Suprapubic skin (tissue), 4 donors: ENCODE measurements around the gene PLIN1.

Experiments
- CTCF ChIP-seq, 2 donors: fragments of 200-600 bp in 1 of 2; fragments of 450-650 bp in 1 of 2; sonication (generic) in 1 of 2; IDR thresholded peaks; one replicate each; pipeline ENCODE4 v1.5.1; 2016 to 2019; ENCODE audit warnings: antibody characterized with exemption in 2 of 2, mild to moderate bottlenecking in 1 of 2, moderate library complexity in 1 of 2
- EP300 ChIP-seq: sonication (generic); formaldehyde crosslinking; IDR thresholded peaks from one replicate; pipeline ENCODE4 v1.6.1; 2017; ENCODE audit warnings: antibody characterized with exemption
- POLR2A ChIP-seq, 2 donors: fragments of 450-650 bp; IDR thresholded peaks; one replicate each; pipeline ENCODE4 v1.6.1; 2017; ENCODE audit warnings: antibody characterized with exemption in 2 of 2, mild to moderate bottlenecking in 2 of 2, moderate library complexity in 2 of 2
- POLR2AphosphoS5 ChIP-seq, 3 donors: sonication (generic); formaldehyde crosslinking; IDR thresholded peaks; one replicate each; pipeline ENCODE4 v1.6.1; 2017; ENCODE audit warnings: antibody characterized with exemption in 3 of 3

- TF ChIP-seq CTCF (IDR thresholded peaks at IDR 0.05) (no peak), POLR2A (IDR thresholded peaks at IDR 0.05) (no peak), POLR2AphosphoS5 (IDR thresholded peaks at IDR 0.05) (no peak), EP300 (no peak)
Observed at GRCh38 chr15:89616228-89616627, 62.9 kb downstream of the PLIN1 start.
